Vagina (tissue), 2 donors: ENCODE measurements around the gene RHOU.

ENCODE experiments used
- POLR2AphosphoS5 ChIP-seq, 2 donors: sonication (generic); formaldehyde crosslinking; IDR thresholded peaks; one replicate each; pipeline ENCODE4 v1.9.0; 2017; ENCODE audit warnings: antibody characterized with exemption in 2 of 2, mild to moderate bottlenecking in 2 of 2, low read depth in 1 of 2; ENCODE audit not compliant: insufficient read depth in 1 of 2
- TF ChIP-seq, protein P1 (sequence below), 3 experiments: fragments of 450-650 bp in 2 of 3; fragments of 200-600 bp in 1 of 3; sonication (generic) in 1 of 3; IDR thresholded peaks; one replicate each; pipeline ENCODE4 v1.5.1; 2017 to 2019; ENCODE audit warnings: antibody characterized with exemption in 3 of 3, mild to moderate bottlenecking in 2 of 3, moderate library complexity in 2 of 3

- TF ChIP-seq, protein P1, sequence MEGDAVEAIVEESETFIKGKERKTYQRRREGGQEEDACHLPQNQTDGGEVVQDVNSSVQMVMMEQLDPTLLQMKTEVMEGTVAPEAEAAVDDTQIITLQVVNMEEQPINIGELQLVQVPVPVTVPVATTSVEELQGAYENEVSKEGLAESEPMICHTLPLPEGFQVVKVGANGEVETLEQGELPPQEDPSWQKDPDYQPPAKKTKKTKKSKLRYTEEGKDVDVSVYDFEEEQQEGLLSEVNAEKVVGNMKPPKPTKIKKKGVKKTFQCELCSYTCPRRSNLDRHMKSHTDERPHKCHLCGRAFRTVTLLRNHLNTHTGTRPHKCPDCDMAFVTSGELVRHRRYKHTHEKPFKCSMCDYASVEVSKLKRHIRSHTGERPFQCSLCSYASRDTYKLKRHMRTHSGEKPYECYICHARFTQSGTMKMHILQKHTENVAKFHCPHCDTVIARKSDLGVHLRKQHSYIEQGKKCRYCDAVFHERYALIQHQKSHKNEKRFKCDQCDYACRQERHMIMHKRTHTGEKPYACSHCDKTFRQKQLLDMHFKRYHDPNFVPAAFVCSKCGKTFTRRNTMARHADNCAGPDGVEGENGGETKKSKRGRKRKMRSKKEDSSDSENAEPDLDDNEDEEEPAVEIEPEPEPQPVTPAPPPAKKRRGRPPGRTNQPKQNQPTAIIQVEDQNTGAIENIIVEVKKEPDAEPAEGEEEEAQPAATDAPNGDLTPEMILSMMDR (IDR thresholded peaks at IDR 0.05): no peak
- TF ChIP-seq POLR2AphosphoS5 (IDR thresholded peaks at IDR 0.05; ENCODE audit: insufficient read depth in 1 of 2, low read depth in 1 of 2): no peak
Measured at GRCh38 chr1:228781161-228781808, 46.0 kb downstream of the RHOU start.
